ENCODE measurements around the gene DYRK4. TPM values are rescaled to one million over a fixed set of nuclear protein-coding genes. Genes with fewer than 3 reads are reported as not detected.
A peak's percentile ranks its signal among the peaks of the same experiment; 100 is the strongest.

Gene DYRK4
- total RNA-seq, 3 donors from 2014 or later, result 27.9 to 41.5 (median 34.1) TPM

DNA sequence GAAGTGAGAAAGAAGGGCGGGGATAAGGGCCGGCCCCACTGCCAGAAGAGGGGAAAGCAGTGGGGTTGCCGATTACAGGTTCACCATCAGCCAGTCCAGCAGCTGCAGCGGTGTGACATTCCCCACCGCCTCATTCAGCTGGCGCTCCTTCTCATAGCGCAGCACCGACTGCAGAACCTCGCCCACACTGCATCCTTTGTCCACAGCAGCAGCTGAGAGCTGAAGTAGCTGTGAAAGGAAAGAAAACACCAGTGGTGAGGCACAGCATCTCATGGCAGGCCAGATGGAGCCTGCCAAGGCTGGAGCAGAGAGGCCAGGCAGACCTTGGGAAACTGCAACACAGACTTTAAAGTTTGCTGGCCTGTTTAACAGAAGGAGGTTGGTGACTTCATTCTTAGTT is 53.7 kb downstream of the DYRK4 start:
- DNase-seq (no peak), ATAC-seq (no peak)
- no peak overlapping the region for H3K4me3 Mint-ChIP-seq
- H3K9me3 Mint-ChIP-seq, result no peaks in the 10 kb centered on the region
- no peaks in the 10 kb centered on the region for H3K27me3 Mint-ChIP-seq (ENCODE audit: low read depth)
- peaks cover 28% of the 10 kb centered on the region for H3K36me3 Mint-ChIP-seq (ENCODE audit: insufficient read depth)
- H3K4me1 Mint-ChIP-seq (ENCODE audit: low read depth), result no peaks in the 10 kb centered on the region

DNA sequence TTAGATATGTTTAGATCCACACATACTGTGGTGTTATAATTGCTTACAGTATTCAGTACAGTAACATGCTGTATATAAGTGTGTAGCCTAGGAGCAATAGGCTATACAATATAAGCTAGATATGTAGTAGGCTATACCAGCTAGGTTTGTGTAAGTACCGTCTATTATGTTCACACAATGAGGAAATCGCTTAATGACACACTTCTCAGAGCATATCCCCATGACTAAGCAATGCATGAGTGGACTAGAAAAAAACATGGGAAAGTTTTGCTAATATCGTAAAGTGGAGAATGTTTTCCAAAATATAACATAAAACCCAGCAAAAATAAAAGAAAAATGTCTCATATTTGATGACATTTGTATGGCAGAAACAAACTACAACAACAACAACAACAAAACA is 59.5 kb downstream of the DYRK4 start:
- H3K27me3 Mint-ChIP-seq (ENCODE audit: low read depth), result no peaks in the 10 kb centered on the region
- peaks cover 3% of the 10 kb centered on the region for H3K9me3 Mint-ChIP-seq
- ATAC-seq, result no peak
- no peaks in the 10 kb centered on the region for H3K4me1 Mint-ChIP-seq (ENCODE audit: low read depth)
- no peaks in the 10 kb centered on the region for H3K36me3 Mint-ChIP-seq (ENCODE audit: insufficient read depth)
- DNase-seq, result no peak
- H3K4me3 Mint-ChIP-seq, result no peak overlapping the region

DNA sequence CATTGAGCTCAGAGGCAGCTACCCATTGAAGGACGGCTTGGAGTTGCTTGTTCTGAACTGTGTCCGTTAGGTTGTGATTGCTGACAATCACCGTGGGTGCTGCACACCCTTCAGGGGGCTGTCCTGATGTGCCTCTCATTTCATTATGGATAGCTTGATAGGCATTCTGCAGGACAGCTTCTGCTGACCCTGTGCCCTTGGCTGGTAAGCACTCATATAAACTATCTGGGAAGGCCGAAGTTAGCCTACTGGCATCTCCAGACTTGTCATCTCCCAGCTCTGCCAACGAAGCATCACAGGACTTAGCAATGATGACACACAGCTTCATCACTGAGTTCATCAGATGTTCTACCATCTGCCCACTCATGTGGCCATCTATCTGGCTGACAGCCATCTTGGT is 64.5 kb downstream of the DYRK4 start:
- Mint-ChIP-seq H3K9me3 (peaks cover 3% of the 10 kb centered on the region), H3K4me1 (ENCODE audit: low read depth) (no peaks in the 10 kb centered on the region), H3K27me3 (ENCODE audit: low read depth) (peaks cover 6% of the 10 kb centered on the region), H3K36me3 (ENCODE audit: insufficient read depth) (no peaks in the 10 kb centered on the region), H3K4me3 (no peak overlapping the region)
- ATAC-seq, result no peak
- no peak for DNase-seq

DNA sequence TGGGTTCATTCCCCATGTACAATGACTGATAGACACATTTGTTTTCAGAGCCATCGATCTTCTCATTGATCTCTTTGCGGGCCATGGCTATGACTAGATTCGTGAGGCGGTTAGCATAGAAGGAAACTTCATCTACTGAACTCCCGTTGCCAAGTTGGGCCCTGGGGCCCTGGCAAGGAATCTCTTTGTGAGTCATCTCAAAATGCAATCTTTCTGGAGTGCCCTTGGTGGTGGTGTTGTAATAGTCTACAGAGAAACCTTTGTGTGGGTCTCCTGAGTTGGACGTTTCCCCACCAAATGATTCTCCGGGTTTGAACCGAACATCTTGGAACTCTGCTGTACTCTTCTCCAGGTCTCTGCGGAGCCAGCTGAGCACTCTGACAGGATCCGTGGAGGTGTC is 66.4 kb downstream of the DYRK4 start:
- ATAC-seq, result no peak
- H3K4me3 Mint-ChIP-seq, result no peak overlapping the region
- no peak for DNase-seq
- no peaks in the 10 kb centered on the region for H3K4me1 Mint-ChIP-seq (ENCODE audit: low read depth)
- H3K9me3 Mint-ChIP-seq, result no peaks in the 10 kb centered on the region
- H3K36me3 Mint-ChIP-seq (ENCODE audit: insufficient read depth), result no peaks in the 10 kb centered on the region
- H3K27me3 Mint-ChIP-seq (ENCODE audit: low read depth), result peaks cover 6% of the 10 kb centered on the region

- Mint-ChIP-seq H3K36me3 (ENCODE audit: insufficient read depth) (no peaks in the 10 kb centered on the region), H3K27me3 (ENCODE audit: low read depth) (peaks cover 6% of the 10 kb centered on the region), H3K4me3 (no peak overlapping the region), H3K4me1 (ENCODE audit: low read depth) (no peaks in the 10 kb centered on the region), H3K9me3 (no peaks in the 10 kb centered on the region)
- DNase-seq, result no peak
- no peak for ATAC-seq
Measured at GRCh38 chr12:4630262-4630661, 68.3 kb downstream of the DYRK4 start.

DNA sequence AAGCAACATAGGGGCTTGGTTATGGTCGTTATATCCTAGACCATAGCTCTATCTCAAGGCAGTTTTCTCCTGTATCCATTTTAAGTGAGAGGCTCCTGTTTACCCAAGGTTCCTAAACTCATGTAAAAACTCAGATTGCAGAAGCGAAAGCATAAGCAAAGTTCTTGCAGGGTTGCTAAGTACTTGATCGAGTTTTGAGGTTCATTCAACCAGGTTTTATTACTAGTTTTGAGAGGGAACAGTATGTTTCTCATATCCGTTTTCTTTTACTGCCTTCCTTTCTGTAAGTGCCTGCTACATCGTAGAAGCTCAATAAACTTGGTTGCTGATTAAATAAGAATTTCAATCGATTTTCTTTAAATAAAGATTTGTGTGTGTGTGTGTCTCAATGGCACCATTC is 81.7 kb downstream of the DYRK4 start:
- no peak overlapping the region for H3K4me3 Mint-ChIP-seq
- ATAC-seq, result no peak
- no peak for DNase-seq
- no peaks in the 10 kb centered on the region for H3K9me3 Mint-ChIP-seq
- H3K4me1 Mint-ChIP-seq (ENCODE audit: low read depth), result peaks cover 6% of the 10 kb centered on the region
- peaks cover 2% of the 10 kb centered on the region for H3K27me3 Mint-ChIP-seq (ENCODE audit: low read depth)
- H3K36me3 Mint-ChIP-seq (ENCODE audit: insufficient read depth), result no peaks in the 10 kb centered on the region

DNA sequence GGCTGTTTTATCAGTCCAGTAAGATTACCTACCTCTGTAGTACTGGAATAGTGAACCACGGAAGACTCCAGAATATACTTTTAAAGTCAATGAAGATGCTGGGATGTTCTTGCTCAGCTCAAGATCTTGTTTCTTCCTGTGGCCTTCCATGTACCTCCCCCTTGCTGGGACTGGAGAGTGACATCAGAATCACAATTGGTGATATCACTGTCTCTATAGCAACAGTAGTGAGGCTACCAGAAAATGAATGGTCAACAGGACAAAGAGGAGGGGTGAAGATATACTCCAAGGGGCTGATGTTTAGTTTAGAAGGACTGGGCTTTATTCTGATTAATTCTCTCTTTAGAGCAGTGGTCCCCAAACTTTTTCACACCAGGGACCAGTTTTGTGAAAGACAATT is 83.0 kb downstream of the DYRK4 start:
- Mint-ChIP-seq H3K4me3 (no peak overlapping the region), H3K9me3 (no peaks in the 10 kb centered on the region), H3K27me3 (ENCODE audit: low read depth) (peaks cover 2% of the 10 kb centered on the region), H3K36me3 (ENCODE audit: insufficient read depth) (no peaks in the 10 kb centered on the region), H3K4me1 (ENCODE audit: low read depth) (peaks cover 16% of the 10 kb centered on the region)
- no peak for DNase-seq
- no peak for ATAC-seq

GRCh38 chr12:4648104-4648500 is 86.1 kb downstream of the DYRK4 start:
- peak overlapping the region; percentile 97 for H3K4me3 Mint-ChIP-seq
- H3K27me3 Mint-ChIP-seq (ENCODE audit: low read depth), result no peaks in the 10 kb centered on the region
- H3K9me3 Mint-ChIP-seq, result no peaks in the 10 kb centered on the region
- H3K36me3 Mint-ChIP-seq (ENCODE audit: insufficient read depth), result peaks cover 6% of the 10 kb centered on the region
- ATAC-seq (no peak), DNase-seq (no peak)
- peaks cover 40% of the 10 kb centered on the region for H3K4me1 Mint-ChIP-seq (ENCODE audit: low read depth)

GRCh38 chr12:4648501-4649357 is 86.7 kb downstream of the DYRK4 start, which contains the start of the genes AKAP3 and NDUFA9:
Gene AKAP3, minus strand, starts transcription at chr12:4649051. Its CDS starts 10,855 bp downstream, at chr12:4638196.
Gene NDUFA9, plus strand, starts transcription at chr12:4649114. Its CDS starts 13 bp downstream, at chr12:4649127.
- H3K9me3 Mint-ChIP-seq, result no peaks in the 10 kb centered on the region
- peak; percentile 96 to 97 for ATAC-seq

DNA sequence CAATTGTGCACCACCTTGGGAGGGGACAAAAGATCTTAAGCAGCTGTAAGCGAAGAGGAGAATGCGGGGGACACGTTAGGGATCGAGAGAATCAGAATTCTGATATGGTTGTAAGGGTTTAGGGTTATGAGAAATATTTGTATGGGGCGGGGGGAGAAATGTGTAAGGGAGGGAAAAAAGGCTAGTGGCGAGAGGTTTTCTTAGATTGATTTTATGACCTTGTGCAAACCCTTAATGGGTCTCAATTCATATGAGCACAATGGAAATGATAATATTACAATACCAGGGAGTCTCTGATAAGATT is 87.3 kb downstream of the DYRK4 start:
- Mint-ChIP-seq H3K36me3 (ENCODE audit: insufficient read depth) (peaks cover 6% of the 10 kb centered on the region), H3K4me1 (ENCODE audit: low read depth) (peaks cover 46% of the 10 kb centered on the region), H3K27me3 (ENCODE audit: low read depth) (no peaks in the 10 kb centered on the region), H3K9me3 (no peaks in the 10 kb centered on the region), H3K4me3 (peak overlapping the region; percentile 97)
- DNase-seq, result no peak
- no peak for ATAC-seq

More at GRCh38 chr12:4648501-4649357, 86.7 kb downstream of the DYRK4 start, which contains the start of the genes AKAP3 and NDUFA9:
- Mint-ChIP-seq H3K4me1 (ENCODE audit: low read depth) (peaks cover 42% of the 10 kb centered on the region), H3K36me3 (ENCODE audit: insufficient read depth) (peaks cover 6% of the 10 kb centered on the region), H3K27me3 (ENCODE audit: low read depth) (no peaks in the 10 kb centered on the region), H3K4me3 (peak within 1 kb of the TSS; percentile 97)
- peak; percentile 65 for DNase-seq

DNA sequence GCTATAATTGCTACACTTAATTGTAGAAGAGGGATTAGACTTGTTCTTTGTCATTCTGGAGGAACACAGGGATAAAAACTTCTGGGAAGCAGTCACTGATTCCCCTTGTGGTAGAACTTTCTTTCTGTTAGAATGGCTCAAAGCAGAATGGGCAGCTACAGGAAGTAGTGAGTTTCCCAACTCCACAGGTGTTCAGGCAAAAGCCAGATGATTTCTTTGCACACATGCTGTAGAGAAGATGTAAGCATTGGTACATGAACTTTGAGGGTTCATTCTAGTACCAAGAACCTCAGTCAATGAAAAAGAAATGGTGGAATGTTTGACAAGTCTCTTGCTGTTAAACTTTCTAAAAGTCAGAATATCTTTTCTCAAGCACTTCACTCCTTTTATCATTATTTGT is 91.2 kb downstream of the DYRK4 start:
- Mint-ChIP-seq H3K4me1 (ENCODE audit: low read depth) (peaks cover 45% of the 10 kb centered on the region), H3K36me3 (ENCODE audit: insufficient read depth) (peaks cover 27% of the 10 kb centered on the region)

GRCh38 chr12:4653691-4654090 is 91.7 kb downstream of the DYRK4 start:
- H3K36me3 Mint-ChIP-seq (ENCODE audit: insufficient read depth), result peaks cover 29% of the 10 kb centered on the region

More for the DNA sequence above, 91.2 kb downstream of the DYRK4 start:
- Mint-ChIP-seq H3K27me3 (ENCODE audit: low read depth) (no peaks in the 10 kb centered on the region), H3K9me3 (no peaks in the 10 kb centered on the region), H3K4me3 (no peak overlapping the region)
- DNase-seq (no peak), ATAC-seq (no peak)

More at GRCh38 chr12:4653691-4654090, 91.7 kb downstream of the DYRK4 start:
- DNase-seq (no peak), ATAC-seq (no peak)
- H3K9me3 Mint-ChIP-seq, result no peaks in the 10 kb centered on the region
- no peaks in the 10 kb centered on the region for H3K27me3 Mint-ChIP-seq (ENCODE audit: low read depth)
- no peak overlapping the region for H3K4me3 Mint-ChIP-seq
- H3K4me1 Mint-ChIP-seq (ENCODE audit: low read depth), result peaks cover 43% of the 10 kb centered on the region

Data from activated T-cell treated with anti-CD3 and anti-CD28 coated beads, Interleukin-2, amount 50 U/mL, for 4 hours (primary cell).